Astrocyte of the hippocampus (primary cell): ENCODE results near the gene IREB2.
"Not testable (repeated sequence)": the region's sequence is repeated elsewhere in the genome, so short reads cannot be mapped to it uniquely, and the experiment has no call there.

Experiments
- DNase-seq: peaks from one replicate; pipeline ENCODE4 v3.0.0; 2011; ENCODE audit warnings: low read depth, low spot score

Gene IREB2

GRCh38 chr15:78461171-78461888, 23.3 kb downstream of the IREB2 start:
- DNase-seq = no peak

DNA sequence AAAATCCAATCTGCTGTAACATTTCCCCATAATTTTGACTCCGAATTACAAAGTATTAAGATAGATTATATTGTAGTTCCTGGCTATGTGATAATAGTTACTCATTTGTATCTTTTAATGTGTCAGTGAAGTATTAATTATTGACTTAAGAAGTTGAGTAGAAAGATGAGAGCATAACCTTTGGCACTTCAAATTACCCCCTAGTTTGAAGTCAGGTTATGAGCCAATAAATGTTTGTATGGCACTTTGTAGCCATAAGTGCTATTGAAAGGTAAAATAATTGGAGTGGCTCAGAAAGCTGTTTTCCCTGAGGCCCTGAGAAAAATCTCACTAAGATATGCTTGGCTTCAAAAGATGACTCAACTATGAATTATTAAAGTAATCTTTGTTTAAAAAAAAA, 31.0 kb downstream of the IREB2 start:
- no peak for DNase-seq

DNA sequence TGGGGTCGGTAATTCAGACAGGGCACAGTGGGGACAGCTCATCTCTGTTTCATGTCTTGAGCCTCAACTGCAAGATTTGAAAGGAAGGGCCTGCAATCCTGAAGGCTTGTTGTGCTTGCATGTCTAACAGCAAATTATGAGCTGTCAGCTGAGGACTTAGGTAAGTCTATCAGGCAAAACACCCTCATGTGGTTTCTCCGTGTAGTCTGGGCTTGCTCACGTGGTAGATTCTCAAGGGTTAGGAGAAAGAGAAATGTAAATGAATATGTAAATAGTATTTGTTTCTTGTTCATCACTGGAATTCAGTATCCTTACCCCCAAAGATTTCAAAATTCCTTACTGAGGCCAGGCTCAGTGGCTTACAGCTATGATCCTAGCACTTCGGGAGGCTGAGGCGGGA, 39.3 kb downstream of the IREB2 start:
- no peak for DNase-seq

- DNase-seq = no peak
Observed at GRCh38 chr15:78479650-78480049, 41.6 kb downstream of the IREB2 start.

- DNase-seq = no peak
Observed at GRCh38 chr15:78481917-78482316, 43.9 kb downstream of the IREB2 start.

DNA sequence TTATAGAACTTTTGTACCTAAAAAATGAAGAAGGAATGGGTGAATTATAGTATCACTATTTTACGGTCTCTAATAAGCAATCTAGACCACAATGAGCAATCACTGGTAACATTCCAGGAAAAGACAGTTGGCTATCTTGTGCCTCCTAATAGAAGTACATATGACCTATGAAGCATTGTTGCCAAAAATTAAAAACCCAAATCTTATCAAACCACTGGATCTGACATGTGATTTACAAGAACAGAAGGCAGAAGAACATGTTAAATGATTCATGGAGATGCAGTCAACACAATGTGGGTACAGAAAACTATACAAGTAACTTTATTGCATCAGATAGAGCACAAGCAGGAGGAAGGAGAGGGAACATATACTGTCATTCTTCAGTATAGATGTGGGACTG, 54.9 kb downstream of the IREB2 start:
- DNase-seq = no peak

- DNase-seq = no peak
Observed at GRCh38 chr15:78501857-78502256, 63.8 kb downstream of the IREB2 start.

GRCh38 chr15:78502641-78503040, 64.6 kb downstream of the IREB2 start:
- no peak for DNase-seq

- DNase-seq = peak; percentile 99
Observed at GRCh38 chr15:78506971-78507830, 69.2 kb downstream of the IREB2 start, which contains the start of gene HYKK. Gene HYKK (plus strand): TSS chr15:78507577. CDS start chr15:78513089, 5,512 bp downstream.

DNA sequence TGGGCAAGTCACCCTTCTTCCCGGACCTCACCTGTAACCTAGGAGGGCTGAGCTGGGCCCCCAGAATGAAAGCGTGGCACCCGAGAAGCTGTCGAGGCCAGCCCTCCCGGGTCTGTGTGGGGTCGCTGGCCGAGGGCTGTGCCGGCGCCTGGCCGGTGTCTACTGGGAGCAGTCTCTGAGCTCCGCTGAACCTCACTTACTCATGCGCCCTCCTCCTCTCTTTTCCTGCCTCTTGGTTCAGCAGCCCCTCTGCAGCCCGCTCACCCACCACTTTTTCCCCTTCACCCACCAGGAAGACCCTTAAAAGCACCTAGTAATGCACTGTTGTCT, 69.8 kb downstream of the IREB2 start:
- DNase-seq = no peak

DNA sequence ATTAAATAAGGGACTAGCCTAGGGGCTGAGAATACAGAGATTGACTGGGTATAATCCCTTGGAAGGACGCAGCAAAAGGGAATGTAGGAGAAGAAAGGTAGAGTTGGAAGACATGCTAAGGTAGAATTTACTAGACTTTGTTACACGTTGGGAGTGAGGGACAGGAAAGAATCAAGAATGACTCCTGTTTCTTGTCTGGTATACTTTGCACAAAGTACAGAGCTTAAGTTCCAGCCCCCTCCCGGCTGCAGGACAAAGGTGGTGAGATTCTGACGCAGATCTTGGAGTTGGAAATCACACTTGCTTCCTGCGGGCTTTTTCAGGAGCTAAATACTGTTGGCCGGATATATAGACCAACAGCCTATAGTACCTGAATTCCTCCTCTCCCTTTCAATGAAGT, 70.3 kb downstream of the IREB2 start:
- DNase-seq = no peak

DNA sequence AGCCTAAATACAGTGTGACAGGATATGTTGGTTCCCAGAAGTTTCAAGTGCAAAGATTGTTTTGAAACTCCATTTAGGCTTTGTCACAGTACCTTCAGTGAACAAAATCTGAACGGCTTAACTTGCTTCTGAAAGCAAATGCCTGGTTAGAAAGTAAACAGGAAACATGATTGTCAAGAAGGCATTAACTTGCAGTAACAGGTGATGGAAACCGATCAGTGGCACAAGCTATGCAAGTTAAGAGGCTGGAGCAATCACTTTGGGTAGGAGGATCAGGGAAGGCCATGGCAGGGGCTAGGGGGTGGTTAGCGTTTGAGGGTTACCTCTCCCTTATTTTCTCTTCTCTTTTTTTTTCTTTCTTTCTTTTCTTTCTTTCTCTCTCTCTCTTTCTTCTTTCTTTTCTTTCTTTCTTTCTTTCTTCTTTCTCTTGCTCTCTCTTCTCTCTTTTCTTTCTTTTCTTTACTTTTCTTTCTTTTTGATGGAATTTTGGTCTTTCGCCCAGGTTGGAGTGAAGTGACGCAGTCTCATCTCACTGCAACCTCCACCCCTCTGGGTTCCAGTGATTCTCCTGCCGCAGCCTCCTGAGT, 71.8 kb downstream of the IREB2 start:
- no peak for DNase-seq

DNA sequence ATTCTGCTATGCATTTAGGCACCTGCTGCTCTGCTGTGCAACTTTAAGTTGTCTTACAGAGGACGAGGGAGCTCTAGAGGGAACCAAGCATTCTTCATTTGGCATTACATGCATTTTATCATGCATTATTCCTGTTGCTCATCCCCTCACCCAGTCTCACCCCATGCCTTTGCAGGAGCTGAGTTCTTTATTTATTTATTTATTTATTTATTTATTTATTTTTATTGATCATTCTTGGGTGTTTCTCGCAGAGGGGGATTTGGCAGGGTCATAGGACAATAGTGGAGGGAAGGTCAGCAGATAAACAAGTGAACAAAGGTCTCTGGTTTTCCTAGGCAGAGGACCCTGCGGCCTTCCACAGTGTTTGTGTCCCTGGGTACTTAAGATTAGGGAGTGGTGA, 82.0 kb downstream of the IREB2 start:
- not testable (repeated sequence) for DNase-seq

DNA sequence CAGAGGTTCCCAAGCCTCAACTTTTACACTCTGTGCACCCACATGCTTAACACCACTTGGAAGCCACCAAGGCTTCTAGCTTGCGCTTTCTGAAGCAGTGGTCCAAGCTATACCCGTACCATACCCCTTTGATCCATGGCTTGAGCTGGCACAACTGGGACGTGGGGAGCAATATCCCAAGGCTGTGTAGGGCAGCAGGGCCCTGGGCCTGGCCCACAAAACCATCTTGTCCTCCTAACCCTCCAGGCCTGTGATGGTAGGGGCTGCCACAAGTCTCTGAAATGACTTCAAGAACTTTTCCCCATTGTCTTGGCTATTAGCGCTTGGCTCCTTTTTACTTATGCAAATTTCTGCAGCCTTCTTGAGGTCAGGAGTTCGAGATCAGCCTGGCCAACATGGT, 86.2 kb downstream of the IREB2 start:
- DNase-seq = no peak

GRCh38 chr15:78527325-78527724, 89.3 kb downstream of the IREB2 start:
- DNase-seq = no peak

DNA sequence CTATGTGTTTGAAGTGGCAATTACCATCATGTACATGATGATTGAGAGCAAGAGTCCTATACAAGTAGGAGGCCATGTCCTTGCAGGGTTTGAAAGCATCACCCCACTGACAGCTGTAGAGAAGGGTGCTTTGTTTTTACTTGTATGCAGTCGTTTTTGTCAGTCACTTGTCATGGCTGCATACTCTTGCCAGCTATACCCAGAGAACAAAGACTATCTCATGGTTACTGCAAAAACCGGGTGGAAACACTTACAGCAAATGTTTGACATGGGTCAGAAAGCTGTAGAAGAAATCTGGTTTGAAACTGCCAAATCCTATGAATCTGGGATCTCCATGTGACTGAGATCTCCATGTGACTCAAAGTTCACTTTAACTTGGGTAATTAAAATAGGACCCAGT, 95.3 kb downstream of the IREB2 start:
- no peak for DNase-seq

- peak; percentile 5 for DNase-seq
Observed at GRCh38 chr15:78536134-78536533, 98.1 kb downstream of the IREB2 start.

DNA sequence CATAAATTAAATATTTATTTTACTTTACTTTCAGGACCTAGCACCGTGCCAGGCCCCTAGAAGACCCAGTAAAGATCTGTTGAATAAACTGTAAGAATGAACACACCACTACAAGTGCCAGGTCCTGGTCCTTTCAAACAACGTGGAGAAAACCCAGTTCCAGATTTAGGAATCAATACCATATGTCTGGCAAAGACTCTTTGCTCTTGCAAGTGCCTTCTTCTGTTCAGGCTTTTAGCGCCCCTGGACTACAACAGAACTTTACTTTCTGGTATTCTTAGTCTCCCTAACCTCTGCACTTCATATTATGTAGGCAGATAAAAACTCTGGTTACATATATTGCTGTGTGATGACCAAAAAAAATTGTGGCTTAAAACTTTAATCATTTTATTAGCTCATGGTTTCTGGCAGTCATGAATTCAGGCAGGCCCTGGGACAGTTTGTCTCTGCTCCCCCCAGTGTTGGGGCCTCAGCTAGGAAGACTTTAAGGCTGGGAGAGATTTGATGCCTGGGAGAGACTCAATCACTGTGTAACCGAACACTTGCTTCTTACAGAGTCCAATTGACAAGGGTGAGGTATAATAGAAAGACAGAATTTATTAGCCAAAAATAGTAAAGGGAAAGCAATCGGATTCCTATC, 99.4 kb downstream of the IREB2 start:
- DNase-seq = no peak

GRCh38 chr15:78538358-78538757, 100.3 kb downstream of the IREB2 start:
- DNase-seq = no peak

DNA sequence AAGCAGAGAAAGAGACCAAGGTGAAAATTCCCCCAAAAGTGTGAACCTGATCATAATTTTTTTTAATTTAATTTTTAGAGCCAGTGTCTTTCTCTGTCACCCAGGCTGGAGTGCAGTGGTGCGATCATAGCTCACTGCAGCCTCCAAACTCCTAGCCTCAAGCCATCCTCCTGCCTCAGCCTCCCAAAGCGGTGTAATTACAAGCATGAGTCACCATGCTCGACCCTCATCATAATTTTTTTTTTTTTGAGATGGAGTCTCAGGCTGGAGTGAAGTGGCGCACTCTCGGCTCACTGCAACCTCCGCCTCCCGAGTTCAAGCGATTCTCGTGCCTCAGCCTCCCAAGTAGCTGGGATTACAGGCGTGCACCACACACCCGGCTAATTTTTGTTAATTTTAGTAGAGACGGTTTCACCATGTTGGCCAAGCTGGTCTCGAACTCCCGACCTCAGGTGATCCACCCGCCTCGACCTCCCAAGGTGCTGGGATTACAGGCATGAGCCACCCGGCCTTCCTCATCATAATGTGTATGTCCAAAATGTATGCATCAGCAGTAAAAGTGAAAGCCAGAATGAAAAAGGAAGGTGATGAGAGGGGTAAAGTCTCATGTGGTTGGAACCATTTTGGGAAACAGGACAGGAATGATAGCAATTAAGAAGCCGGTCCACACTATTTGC, 101.6 kb downstream of the IREB2 start:
- DNase-seq = not testable (repeated sequence)

- DNase-seq = peak; percentile 94
Observed at GRCh38 chr15:78540141-78540870, 102.3 kb downstream of the IREB2 start, which contains the start of gene PSMA4. Gene PSMA4 (plus strand): TSS chr15:78540444. CDS start chr15:78541928, 1,484 bp downstream.
